Measurements from ENCODE around the gene RSPH1.

- no peak for TF ChIP-seq CTCF (IDR thresholded peaks at IDR 0.05)
- TF ChIP-seq, protein P1, sequence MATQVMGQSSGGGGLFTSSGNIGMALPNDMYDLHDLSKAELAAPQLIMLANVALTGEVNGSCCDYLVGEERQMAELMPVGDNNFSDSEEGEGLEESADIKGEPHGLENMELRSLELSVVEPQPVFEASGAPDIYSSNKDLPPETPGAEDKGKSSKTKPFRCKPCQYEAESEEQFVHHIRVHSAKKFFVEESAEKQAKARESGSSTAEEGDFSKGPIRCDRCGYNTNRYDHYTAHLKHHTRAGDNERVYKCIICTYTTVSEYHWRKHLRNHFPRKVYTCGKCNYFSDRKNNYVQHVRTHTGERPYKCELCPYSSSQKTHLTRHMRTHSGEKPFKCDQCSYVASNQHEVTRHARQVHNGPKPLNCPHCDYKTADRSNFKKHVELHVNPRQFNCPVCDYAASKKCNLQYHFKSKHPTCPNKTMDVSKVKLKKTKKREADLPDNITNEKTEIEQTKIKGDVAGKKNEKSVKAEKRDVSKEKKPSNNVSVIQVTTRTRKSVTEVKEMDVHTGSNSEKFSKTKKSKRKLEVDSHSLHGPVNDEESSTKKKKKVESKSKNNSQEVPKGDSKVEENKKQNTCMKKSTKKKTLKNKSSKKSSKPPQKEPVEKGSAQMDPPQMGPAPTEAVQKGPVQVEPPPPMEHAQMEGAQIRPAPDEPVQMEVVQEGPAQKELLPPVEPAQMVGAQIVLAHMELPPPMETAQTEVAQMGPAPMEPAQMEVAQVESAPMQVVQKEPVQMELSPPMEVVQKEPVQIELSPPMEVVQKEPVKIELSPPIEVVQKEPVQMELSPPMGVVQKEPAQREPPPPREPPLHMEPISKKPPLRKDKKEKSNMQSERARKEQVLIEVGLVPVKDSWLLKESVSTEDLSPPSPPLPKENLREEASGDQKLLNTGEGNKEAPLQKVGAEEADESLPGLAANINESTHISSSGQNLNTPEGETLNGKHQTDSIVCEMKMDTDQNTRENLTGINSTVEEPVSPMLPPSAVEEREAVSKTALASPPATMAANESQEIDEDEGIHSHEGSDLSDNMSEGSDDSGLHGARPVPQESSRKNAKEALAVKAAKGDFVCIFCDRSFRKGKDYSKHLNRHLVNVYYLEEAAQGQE (IDR thresholded peaks at IDR 0.05), result no peak
- TF ChIP-seq, protein P2, sequence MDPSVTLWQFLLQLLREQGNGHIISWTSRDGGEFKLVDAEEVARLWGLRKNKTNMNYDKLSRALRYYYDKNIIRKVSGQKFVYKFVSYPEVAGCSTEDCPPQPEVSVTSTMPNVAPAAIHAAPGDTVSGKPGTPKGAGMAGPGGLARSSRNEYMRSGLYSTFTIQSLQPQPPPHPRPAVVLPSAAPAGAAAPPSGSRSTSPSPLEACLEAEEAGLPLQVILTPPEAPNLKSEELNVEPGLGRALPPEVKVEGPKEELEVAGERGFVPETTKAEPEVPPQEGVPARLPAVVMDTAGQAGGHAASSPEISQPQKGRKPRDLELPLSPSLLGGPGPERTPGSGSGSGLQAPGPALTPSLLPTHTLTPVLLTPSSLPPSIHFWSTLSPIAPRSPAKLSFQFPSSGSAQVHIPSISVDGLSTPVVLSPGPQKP (IDR thresholded peaks at IDR 0.05; ENCODE audit: low read depth, low read length), result no peak
Observed at GRCh38 chr21:42539342-42539741, 43.3 kb upstream of the RSPH1 start.
